SU-DHL-6 (cell line): ENCODE results near the gene TBPL1.
"Not testable (repeated sequence)": the region's sequence is repeated elsewhere in the genome, so short reads cannot be mapped to it uniquely, and the experiment has no call there.

Source experiments
- EZH2phosphoT487 ChIP-seq: fragments of 200-600 bp; sonication (generic), shearing (Covaris generic); conservative IDR thresholded peaks from 2 replicates; pipeline ENCODE4 v1.6.1; 2018; ENCODE audit warnings: mild to moderate bottlenecking, antibody characterized with exemption, low read length, moderate library complexity, mixed read lengths
- TF ChIP-seq, protein P1 (sequence below): fragments of 200-600 bp; sonication (generic); IDR thresholded peaks from one replicate; pipeline ENCODE4 v1.5.1; 2017; ENCODE audit warnings: antibody characterized with exemption, mild to moderate bottlenecking, low read length, moderate library complexity; ENCODE audit not compliant: insufficient read depth, poor library complexity, severe bottlenecking

DNA sequence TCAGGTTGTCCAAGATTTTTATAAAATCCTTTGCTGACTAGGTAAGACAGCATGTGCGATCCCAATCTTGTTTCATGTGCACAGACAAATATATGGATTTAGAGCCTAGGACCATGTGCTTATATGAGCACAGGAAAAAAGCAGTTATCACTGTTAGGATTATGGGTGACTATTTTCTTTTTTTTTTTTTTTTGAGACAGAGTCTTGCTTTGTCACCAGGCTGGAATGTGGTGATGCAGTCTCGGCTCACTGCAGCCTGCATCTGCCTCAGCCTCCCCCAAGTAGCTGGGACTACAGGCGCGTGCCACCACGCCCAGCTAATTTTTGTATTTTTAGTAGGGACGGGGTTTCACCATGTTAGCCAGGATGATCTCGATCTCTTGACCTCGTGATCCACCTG lies 14.8 kb downstream of the TBPL1 start:
- TF ChIP-seq, protein P1, sequence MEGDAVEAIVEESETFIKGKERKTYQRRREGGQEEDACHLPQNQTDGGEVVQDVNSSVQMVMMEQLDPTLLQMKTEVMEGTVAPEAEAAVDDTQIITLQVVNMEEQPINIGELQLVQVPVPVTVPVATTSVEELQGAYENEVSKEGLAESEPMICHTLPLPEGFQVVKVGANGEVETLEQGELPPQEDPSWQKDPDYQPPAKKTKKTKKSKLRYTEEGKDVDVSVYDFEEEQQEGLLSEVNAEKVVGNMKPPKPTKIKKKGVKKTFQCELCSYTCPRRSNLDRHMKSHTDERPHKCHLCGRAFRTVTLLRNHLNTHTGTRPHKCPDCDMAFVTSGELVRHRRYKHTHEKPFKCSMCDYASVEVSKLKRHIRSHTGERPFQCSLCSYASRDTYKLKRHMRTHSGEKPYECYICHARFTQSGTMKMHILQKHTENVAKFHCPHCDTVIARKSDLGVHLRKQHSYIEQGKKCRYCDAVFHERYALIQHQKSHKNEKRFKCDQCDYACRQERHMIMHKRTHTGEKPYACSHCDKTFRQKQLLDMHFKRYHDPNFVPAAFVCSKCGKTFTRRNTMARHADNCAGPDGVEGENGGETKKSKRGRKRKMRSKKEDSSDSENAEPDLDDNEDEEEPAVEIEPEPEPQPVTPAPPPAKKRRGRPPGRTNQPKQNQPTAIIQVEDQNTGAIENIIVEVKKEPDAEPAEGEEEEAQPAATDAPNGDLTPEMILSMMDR, result not testable (repeated sequence)
- not testable (repeated sequence) for TF ChIP-seq EZH2phosphoT487
